Measurements from ENCODE around the gene RHOH. TPM values are rescaled to one million over a fixed set of nuclear protein-coding genes. Genes with fewer than 3 reads are reported as not detected.

Gene RHOH
- total RNA-seq, 1 donor from 2014 or later: 3.2 TPM

DNA sequence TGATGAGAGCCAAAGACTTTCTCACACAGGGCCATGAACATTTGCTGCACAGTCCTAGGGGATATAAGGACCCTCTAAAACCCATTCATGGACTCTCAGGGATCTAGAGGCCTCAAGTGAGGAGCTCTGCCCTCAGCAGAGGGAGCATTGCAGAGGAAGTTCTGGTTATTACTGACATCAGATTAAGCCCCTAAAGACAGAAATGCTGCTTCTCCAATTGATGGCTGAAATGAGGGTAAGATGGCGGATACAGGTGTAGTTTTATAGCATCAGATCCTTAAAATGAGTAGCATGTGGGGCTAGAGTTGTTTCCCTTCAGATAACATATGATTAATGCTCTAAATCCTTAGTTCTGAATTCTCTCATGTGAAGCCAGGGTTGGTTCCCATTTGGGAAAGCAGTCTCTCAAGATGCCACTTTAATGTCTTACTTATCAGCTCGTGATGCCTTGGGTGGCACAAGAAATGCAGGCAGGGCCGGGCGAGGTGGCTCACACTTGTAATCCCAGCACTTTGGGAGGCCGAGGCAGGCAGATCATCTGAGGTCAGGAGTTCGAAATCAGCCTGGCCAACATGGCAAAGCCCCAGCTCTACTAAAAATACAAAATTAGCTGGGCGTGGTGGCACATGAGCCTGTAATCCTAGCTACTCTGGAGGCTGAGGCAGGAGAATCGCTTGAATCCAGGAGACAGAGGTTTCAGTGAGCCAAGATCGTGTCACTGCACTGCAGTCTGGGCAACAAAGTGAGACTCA, 7.9 kb downstream of the RHOH start:
- TF ChIP-seq CTCF (conservative IDR thresholded peaks at IDR 0.05): no peak
- Mint-ChIP-seq H3K27me3 (ENCODE audit: low read depth) (no peaks in the 10 kb centered on the region), H3K9me3 (no peaks in the 10 kb centered on the region), H3K4me3 (no peak overlapping the region), H3K36me3 (ENCODE audit: low read depth) (no peaks in the 10 kb centered on the region), H3K4me1 (no peaks in the 10 kb centered on the region), H3K27ac (ENCODE audit: unreplicated experiment) (no peak overlapping the region)
- no peak for DNase-seq (ENCODE audit: low read depth, low spot score)

- H3K4me3 Mint-ChIP-seq: no peak overlapping the region
- no peaks in the 10 kb centered on the region for H3K4me1 Mint-ChIP-seq
- H3K27ac Mint-ChIP-seq (ENCODE audit: unreplicated experiment): no peak overlapping the region
- no peaks in the 10 kb centered on the region for H3K36me3 Mint-ChIP-seq (ENCODE audit: low read depth)
- H3K9me3 Mint-ChIP-seq: no peaks in the 10 kb centered on the region
- TF ChIP-seq CTCF (conservative IDR thresholded peaks at IDR 0.05): no peak
- H3K27me3 Mint-ChIP-seq (ENCODE audit: low read depth): no peaks in the 10 kb centered on the region
- DNase-seq (ENCODE audit: low read depth, low spot score): no peak
These were observed 8.7 kb downstream of the RHOH start for GRCh38 chr4:40205259-40206198.

DNA sequence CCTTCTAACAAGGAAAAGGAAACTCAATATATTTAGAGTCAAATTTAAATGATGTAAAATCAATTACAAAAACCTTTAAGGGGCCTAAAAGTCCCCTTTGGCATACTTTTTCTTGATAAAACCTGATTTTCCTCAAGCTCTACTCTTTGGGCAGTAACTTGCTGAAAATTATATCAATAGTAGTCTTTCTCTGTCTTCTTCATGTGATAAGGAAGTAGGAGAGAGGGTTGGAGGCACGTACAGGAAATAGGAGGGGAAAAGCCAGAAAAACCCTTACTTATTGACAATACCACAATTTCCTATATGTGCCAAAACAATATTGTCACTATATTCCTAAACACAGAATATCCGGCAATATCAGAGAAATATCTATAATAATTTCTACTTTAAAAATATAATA, 9.6 kb downstream of the RHOH start:
- TF ChIP-seq CTCF (conservative IDR thresholded peaks at IDR 0.05): no peak
- no peaks in the 10 kb centered on the region for H3K27me3 Mint-ChIP-seq (ENCODE audit: low read depth)
- H3K36me3 Mint-ChIP-seq (ENCODE audit: low read depth): no peaks in the 10 kb centered on the region
- no peak for DNase-seq (ENCODE audit: low read depth, low spot score)
- H3K4me1 Mint-ChIP-seq: no peaks in the 10 kb centered on the region
- H3K4me3 Mint-ChIP-seq: no peak overlapping the region
- no peaks in the 10 kb centered on the region for H3K9me3 Mint-ChIP-seq
- H3K27ac Mint-ChIP-seq (ENCODE audit: unreplicated experiment): no peak overlapping the region

GRCh38 chr4:40209401-40209800, 12.6 kb downstream of the RHOH start:
- no peak overlapping the region for H3K27ac Mint-ChIP-seq (ENCODE audit: unreplicated experiment)
- no peaks in the 10 kb centered on the region for H3K4me1 Mint-ChIP-seq
- H3K36me3 Mint-ChIP-seq (ENCODE audit: low read depth): no peaks in the 10 kb centered on the region
- no peak for TF ChIP-seq CTCF (conservative IDR thresholded peaks at IDR 0.05)
- H3K27me3 Mint-ChIP-seq (ENCODE audit: low read depth): no peaks in the 10 kb centered on the region
- H3K4me3 Mint-ChIP-seq: no peak overlapping the region
- DNase-seq (ENCODE audit: low read depth, low spot score): no peak
- H3K9me3 Mint-ChIP-seq: no peaks in the 10 kb centered on the region

- TF ChIP-seq CTCF (conservative IDR thresholded peaks at IDR 0.05): no peak
- Mint-ChIP-seq H3K9me3 (no peaks in the 10 kb centered on the region), H3K27ac (ENCODE audit: unreplicated experiment) (no peak overlapping the region), H3K4me1 (no peaks in the 10 kb centered on the region), H3K36me3 (ENCODE audit: low read depth) (no peaks in the 10 kb centered on the region), H3K27me3 (ENCODE audit: low read depth) (no peaks in the 10 kb centered on the region), H3K4me3 (no peak overlapping the region)
- no peak for DNase-seq (ENCODE audit: low read depth, low spot score)
These were observed 13.9 kb downstream of the RHOH start for GRCh38 chr4:40210776-40211175.
